GM18507 (cell line): Measurements from ENCODE around the gene PCNX2.

Experiments used
- DNase-seq: peaks from one replicate; pipeline ENCODE4 v3.0.0; 2011; ENCODE audit warnings: low read depth; ENCODE audit not compliant: insufficient read length; ENCODE audit errors: extremely low spot score
- FAIRE-seq: peaks from 2 replicates; lab custom pipeline; 2011; peaks lifted over from hg19 to GRCh38; lab: Jason Lieb, UNC

Gene PCNX2

GRCh38 chr1:233323718-233324117 lies 28.2 kb upstream of the PCNX2 start:
- no peak for FAIRE-seq
- DNase-seq: no peak

DNA sequence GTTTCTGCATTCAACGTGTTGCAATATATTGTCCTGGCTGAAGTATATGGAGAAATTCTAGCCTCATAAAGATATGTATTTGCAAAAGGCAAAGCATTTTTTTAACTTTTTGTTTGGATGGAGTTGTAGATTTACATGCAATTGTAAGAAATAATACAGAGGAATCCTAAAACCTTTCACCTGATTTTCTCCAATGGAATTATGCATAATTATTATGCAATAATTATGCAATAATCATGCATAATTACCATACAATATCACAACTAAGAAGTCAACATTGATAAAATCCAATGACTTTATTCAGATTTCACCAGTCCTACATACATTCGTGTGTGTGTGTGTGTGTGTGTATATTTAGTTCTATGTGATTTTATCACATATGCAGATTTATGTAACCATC lies 24.5 kb upstream of the PCNX2 start:
- no peak for DNase-seq
- FAIRE-seq: no peak

- DNase-seq: no peak
- no peak for FAIRE-seq
Measured at GRCh38 chr1:233319272-233319671, 23.7 kb upstream of the PCNX2 start.

- FAIRE-seq: no peak
- DNase-seq: no peak
Measured at GRCh38 chr1:233316473-233316872, 20.9 kb upstream of the PCNX2 start.

DNA sequence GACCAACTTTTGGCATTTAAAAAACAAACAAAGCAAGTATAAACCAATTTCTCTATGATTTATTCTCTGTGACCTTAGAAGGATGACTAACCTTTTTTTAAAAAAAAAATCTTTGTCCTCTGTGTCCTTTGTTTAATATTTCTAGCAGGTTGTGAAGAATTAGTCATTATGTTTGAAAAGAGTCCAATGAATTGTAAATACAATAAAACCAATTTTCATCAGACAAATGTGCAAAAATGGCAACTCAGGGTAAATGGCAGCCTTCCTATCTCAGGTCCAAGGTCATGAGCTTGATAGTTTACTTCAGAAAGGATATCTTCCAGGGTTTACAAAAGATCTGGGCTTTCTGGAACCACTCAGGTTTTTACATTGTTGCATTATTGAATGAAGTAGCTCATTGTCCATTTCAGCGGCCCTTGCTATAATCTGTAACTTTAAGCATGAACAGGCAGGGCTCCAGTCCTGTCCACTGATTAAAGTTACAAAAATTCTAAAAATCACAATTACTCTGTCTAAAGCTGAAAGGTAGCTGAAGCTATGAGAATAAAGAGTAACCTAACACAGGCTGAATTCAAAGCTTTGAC lies 20.3 kb upstream of the PCNX2 start:
- FAIRE-seq: no peak
- DNase-seq: no peak

GRCh38 chr1:233313434-233314155 lies 18.1 kb upstream of the PCNX2 start:
- FAIRE-seq (no peak), DNase-seq (no peak)

- FAIRE-seq: peak; percentile 72
- DNase-seq: no peak
Measured at GRCh38 chr1:233304489-233305102, 9.1 kb upstream of the PCNX2 start.

DNA sequence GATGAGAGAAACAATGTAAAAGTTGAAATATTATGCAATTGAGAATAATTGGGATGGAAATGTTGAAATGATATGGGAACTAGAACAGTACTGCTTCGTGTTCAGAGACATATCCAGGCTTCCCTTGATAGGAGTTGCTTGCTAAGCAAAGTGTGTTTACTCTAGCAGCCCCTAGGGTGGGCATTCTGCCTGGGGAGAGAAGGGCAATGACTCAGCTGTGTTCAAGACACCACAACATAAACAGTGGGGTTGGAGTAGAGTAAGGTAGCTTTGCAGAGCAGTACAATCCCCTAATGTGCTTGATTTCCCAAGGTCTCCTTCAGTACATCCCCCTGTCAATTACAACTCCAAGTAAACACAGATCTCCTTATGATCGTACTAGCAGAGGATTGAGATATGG lies 4.8 kb upstream of the PCNX2 start:
- FAIRE-seq: no peak
- no peak for DNase-seq

DNA sequence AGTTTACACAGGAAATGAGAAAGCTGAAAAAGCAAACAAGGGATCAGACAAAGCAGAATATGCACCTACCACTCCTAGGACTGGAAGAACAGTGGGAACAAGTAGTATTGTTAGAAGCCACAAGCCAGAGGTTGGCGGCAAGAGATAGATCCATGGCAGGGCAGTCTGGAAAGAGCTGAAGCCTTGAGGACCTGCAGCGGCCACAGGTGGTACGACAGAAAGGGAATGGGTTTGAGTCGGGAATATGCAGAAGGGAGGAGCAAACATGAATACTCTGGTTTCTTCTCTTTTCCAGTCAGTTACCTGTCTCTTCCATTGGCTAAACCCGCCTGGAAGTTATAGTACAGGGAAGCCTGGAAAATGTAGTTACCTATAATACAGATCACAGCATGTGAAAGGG lies 3.9 kb upstream of the PCNX2 start:
- no peak for FAIRE-seq
- DNase-seq: no peak

DNA sequence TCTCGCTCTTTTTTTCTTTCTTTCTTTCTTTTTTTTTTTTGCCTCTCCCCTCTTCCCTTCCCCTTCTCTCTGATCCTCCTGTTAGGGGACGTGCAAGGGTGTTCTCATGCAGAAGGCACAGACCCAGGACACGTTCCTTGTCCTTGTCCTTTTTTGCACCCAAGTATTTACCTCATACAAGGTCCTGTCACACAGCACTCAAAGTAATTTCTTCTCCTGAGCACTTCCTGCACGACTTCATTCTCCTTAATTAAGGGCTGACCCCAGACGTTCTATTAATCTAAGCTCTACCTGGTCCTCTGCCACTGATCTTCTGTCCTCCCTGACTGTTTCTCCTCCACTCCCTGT lies 424 bp upstream of the PCNX2 start:
- DNase-seq (no peak), FAIRE-seq (no peak)

DNA sequence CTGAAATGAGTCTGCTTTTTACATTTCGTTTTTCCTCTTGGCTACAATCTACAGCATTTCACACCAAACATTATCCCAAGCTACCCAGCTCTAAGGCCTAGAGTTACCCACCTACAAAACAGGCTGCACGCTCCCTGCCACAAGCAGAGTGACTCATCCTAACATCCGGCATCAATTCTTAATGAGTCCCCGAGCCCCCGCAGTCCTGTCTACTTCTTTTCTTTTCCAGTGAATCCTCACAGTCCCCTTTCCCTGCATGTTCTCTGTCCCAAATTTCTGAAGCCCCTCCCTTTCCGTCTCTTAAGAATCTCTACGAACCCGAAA lies 650 bp downstream of the PCNX2 start:
- DNase-seq (no peak), FAIRE-seq (no peak)

GRCh38 chr1:233293556-233294446 lies 1.7 kb downstream of the PCNX2 start:
- no peak for FAIRE-seq

GRCh38 chr1:233290396-233291034 lies 5.0 kb downstream of the PCNX2 start:
- no peak for FAIRE-seq
- no peak for DNase-seq

More at GRCh38 chr1:233293556-233294446, 1.7 kb downstream of the PCNX2 start:
- no peak for DNase-seq

GRCh38 chr1:233289676-233290075 lies 5.8 kb downstream of the PCNX2 start:
- DNase-seq (no peak), FAIRE-seq (no peak)

- no peak for DNase-seq
- no peak for FAIRE-seq
Measured at GRCh38 chr1:233282582-233282886, 13.0 kb downstream of the PCNX2 start.

- no peak for DNase-seq
- FAIRE-seq: peak; percentile 91
Measured at GRCh38 chr1:233281711-233282581, 13.6 kb downstream of the PCNX2 start.

DNA sequence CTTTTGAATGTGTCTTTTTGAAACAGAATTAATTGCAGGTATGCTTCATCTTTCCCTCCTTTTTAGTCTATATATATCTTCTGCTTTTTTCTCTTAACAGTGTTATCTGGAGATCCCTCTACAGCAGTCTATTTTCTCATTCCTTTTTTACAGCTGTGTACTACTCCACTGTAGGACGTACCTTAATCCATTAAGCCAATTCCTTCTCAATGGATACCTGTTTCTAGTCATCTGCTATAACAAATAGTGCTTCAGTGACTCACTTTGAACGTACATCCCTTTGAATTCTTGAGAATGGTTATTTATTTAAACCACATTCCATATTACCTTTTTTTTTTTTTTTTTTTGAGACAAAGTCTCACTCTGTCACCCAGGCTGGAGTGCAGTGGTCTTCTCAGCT lies 15.6 kb downstream of the PCNX2 start:
- no peak for DNase-seq
- no peak for FAIRE-seq

DNA sequence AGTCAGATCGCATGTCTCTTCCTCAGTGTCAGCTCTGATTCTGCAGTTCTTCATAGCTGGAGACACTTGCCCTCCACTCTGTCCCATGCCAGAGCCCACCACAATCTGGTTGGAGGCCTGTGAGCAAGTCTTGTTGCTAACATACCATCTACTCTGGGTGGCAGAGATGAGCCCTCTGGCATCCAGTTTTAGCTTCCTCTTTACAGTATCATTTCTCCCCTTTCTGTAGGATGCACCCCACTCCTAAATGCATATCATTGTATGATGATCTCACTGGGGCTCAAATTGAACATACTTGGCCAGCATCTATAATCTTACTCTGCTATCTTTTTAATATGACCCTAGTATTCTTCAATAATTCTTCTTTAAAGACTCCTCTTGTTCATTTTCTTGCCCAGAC lies 16.9 kb downstream of the PCNX2 start:
- DNase-seq (no peak), FAIRE-seq (no peak)
